Heart left ventricle (tissue), 16 donors: Measurements from ENCODE around the gene STK25. TPM values are rescaled to one million over a fixed set of nuclear protein-coding genes. Genes with fewer than 3 reads are reported as not detected.

ENCODE experiments used
- ATAC-seq, 4 donors: fragments of 200-7000 bp; cut with Tn5 transposase; one replicate each; pipeline ENCODE4 v1.9.1; 2020 to 2022; ENCODE audit warnings: moderate library complexity in 4 of 4, mild to moderate bottlenecking in 3 of 4, moderate number of reproducible peaks in 1 of 4
- DNase-seq, 5 donors: peaks; one replicate each; pipeline ENCODE4 v3.0.0-alpha.2; 2020
- H3K27ac ChIP-seq, 12 donors: fragments of 200-600 bp; sonication (generic) in 4 of 12; one replicate each; pipeline versions ENCODE4 v1.5.0 to v1.8.0; 2016 to 2022; ENCODE audit warnings: mild to moderate bottlenecking in 2 of 12
- H3K27me3 ChIP-seq, 9 donors: fragments of 200-600 bp; sonication (generic) in 2 of 9; one replicate each; pipeline versions ENCODE4 v1.5.1 to v1.8.0; 2016 to 2022; ENCODE audit warnings: mild to moderate bottlenecking in 3 of 9
- H3K36me3 ChIP-seq, 9 donors: fragments of 200-600 bp; sonication (generic) in 2 of 9; one replicate each; pipeline versions ENCODE4 v1.5.0 to v1.8.0; 2018 to 2022; ENCODE audit warnings: mild to moderate bottlenecking in 2 of 9
- H3K4me1 ChIP-seq, 12 donors: fragments of 200-600 bp; sonication (generic) in 4 of 12; one replicate each; pipeline versions ENCODE4 v1.5.0 to v1.8.0; 2016 to 2022; ENCODE audit warnings: mild to moderate bottlenecking in 3 of 12
- H3K4me3 ChIP-seq, 12 donors: fragments of 200-600 bp; sonication (generic) in 4 of 12; one replicate each; pipeline versions ENCODE4 v1.5.0 to v1.8.0; 2017 to 2022; ENCODE audit warnings: mild to moderate bottlenecking in 9 of 12, moderate library complexity in 4 of 12
- H3K9me3 ChIP-seq, 12 donors: fragments of 200-600 bp; sonication (generic) in 4 of 12; one replicate each; pipeline versions ENCODE4 v1.5.0 to v1.8.0; 2016 to 2022; ENCODE audit warnings: mild to moderate bottlenecking in 1 of 12
- POLR2A ChIP-seq, 2 donors: fragments of 450-650 bp; IDR thresholded peaks; one replicate each; pipeline ENCODE4 v1.6.1; 2017; ENCODE audit warnings: antibody characterized with exemption in 2 of 2, mild to moderate bottlenecking in 2 of 2, moderate library complexity in 2 of 2
- WGBS, 4 donors: extraction: QIAGEN DNeasy Blood & Tissue Kit in 2 of 4; methylation state at CpG; one replicate each; pipeline versions ENCODE4 v1.1.5 to v1.1.7; 2013 to 2018; 5-methylcytosine and 5-hydroxymethylcytosine counted together
- intact Hi-C, 10 donors: fragments of 100-400 bp; cut with DNase I; formaldehyde crosslinking; loops; one replicate each; pipeline versions ENCODE4 v1.11.1 to v1.14.2; 2022
- polyA plus RNA-seq, 2 donors: library from polyadenylated mRNA; stranded (reverse); fragments of 200-250 nt; gene quantifications; one replicate each; pipeline ENCODE4 v1.2.3, GENCODE V29; 2013
- total RNA-seq, 9 donors: library from RNA; depleted of rRNA in 2 of 9; stranded (reverse); fragments of >200 nt in 2 of 9; fragmentation: NEBNext Ultra II Directional in 3 of 9; extraction: Animal tissue kit (Norgen Biotek cat#: 25700) in 3 of 9; gene quantifications; one replicate each; pipeline versions ENCODE4 v1.1.0 to v1.2.4, GENCODE V29; 2016 to 2023
- TF ChIP-seq, protein P1 (sequence below), 12 donors: fragments of 200-600 bp; sonication (generic) in 4 of 12; IDR thresholded peaks; one replicate each; pipeline versions ENCODE4 v1.5.0 to v1.8.0; 2018 to 2022; ENCODE audit warnings: antibody characterized with exemption in 12 of 12, mild to moderate bottlenecking in 5 of 12
- donor health status: ischemic (EF 13 %, LVEDD 7.1; RV severe dilation, severe dysfunction).
- donor health status: healthy with polysubstance abuse.
- donor health status: DM: no; HTN: yes; CAD: no.
- donor health status: DM: no; HTN: no; CAD: no.
- donor health status: ischemic (EF 25% LVEDD 6.9; RV normal size, moderate dysfunction).
- donor health status: ischemic (EF 25% LVEDD 5.7; RV mildly dilated, moderate dysfunction).
- donor health status: healthy.
- donor health status: DM: yes; HTN: yes; CAD: no.
- donor health status: ischemic (EF 35%, LVEDD 5.7; RV mildly dilated, moderate dysfunction).
- donor health status: nonischemic (EF 11% LVEDD 7.7; RV severe dilation, severe dysfunction).
- donor health status: DM: yes; HTN: yes; CAD: no.
- donor health status: PGD.
- donor health status: ischemic (EF 29% LVEDD 5.4; RV normal size, mild dysfunction).
- donor health status: nonischemic (EF 23%, LVEDD 6.1; RV moderate dilation, normal function).

STK25 gene
- total and polyA plus RNA-seq, 11 donors: 76.8 to 186 (median 94.8) TPM

GRCh38 chr2:241519669-241520068 is 11.3 kb upstream of the STK25 start:
- 79 to 82% (median 81%) methylated on average over 11 of the region's 11 CpGs for WGBS, 4 donors
- no peak overlapping the region for H3K27ac ChIP-seq
- H3K36me3 ChIP-seq: no peaks in the 10 kb centered on the region
- no peak overlapping the region for H3K4me3 ChIP-seq
- TF ChIP-seq POLR2A (IDR thresholded peaks at IDR 0.05): no peak
- TF ChIP-seq, protein P1, sequence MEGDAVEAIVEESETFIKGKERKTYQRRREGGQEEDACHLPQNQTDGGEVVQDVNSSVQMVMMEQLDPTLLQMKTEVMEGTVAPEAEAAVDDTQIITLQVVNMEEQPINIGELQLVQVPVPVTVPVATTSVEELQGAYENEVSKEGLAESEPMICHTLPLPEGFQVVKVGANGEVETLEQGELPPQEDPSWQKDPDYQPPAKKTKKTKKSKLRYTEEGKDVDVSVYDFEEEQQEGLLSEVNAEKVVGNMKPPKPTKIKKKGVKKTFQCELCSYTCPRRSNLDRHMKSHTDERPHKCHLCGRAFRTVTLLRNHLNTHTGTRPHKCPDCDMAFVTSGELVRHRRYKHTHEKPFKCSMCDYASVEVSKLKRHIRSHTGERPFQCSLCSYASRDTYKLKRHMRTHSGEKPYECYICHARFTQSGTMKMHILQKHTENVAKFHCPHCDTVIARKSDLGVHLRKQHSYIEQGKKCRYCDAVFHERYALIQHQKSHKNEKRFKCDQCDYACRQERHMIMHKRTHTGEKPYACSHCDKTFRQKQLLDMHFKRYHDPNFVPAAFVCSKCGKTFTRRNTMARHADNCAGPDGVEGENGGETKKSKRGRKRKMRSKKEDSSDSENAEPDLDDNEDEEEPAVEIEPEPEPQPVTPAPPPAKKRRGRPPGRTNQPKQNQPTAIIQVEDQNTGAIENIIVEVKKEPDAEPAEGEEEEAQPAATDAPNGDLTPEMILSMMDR (IDR thresholded peaks at IDR 0.05): no peak
- intact Hi-C loops: no loop called here
- no peaks in the 10 kb centered on the region for H3K9me3 ChIP-seq
- H3K4me1 ChIP-seq: no peaks in the 10 kb centered on the region
- DNase-seq: no peak
- peaks cover 0 to 17% (median 0%) of the 10 kb centered on the region in 9 donors for H3K27me3 ChIP-seq
- no peak for ATAC-seq

- no peak for TF ChIP-seq POLR2A (IDR thresholded peaks at IDR 0.05)
- TF ChIP-seq, protein P1 (IDR thresholded peaks at IDR 0.05): no peak
- Histone ChIP-seq H3K27ac (no peak overlapping the region), H3K27me3 (peaks cover 0 to 14% (median 0%) of the 10 kb centered on the region in 9 donors), H3K4me1 (no peaks in the 10 kb centered on the region), H3K36me3 (no peaks in the 10 kb centered on the region), H3K4me3 (no peak overlapping the region), H3K9me3 (no peaks in the 10 kb centered on the region)
- intact Hi-C loops: no loop called here
- WGBS, 4 donors: 91 to 94% (median 93%) methylated on average over 6 of the region's 6 CpGs
- no peak for ATAC-seq
- DNase-seq: no peak
Measured at GRCh38 chr2:241517297-241517696, 8.9 kb upstream of the STK25 start.

DNA sequence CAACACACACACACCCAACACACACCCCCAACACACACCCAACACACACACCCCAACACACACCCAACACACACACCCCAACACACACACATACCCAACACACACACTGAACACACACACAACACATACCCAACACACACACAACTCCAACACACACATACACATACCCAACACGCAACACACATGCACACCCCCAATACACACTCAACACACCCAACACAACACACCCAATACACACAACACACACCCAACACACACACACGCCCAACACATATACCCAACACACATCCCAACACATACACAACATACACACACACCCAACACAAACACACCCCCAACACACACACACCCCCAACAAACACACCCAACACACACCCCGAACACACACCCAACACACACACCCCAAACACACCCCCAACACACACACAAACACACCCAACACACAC is 8.2 kb upstream of the STK25 start:
- Histone ChIP-seq H3K4me3 (no peak overlapping the region), H3K27me3 (peaks cover 0 to 14% (median 0%) of the 10 kb centered on the region in 9 donors), H3K9me3 (no peaks in the 10 kb centered on the region), H3K27ac (no peak overlapping the region), H3K36me3 (no peaks in the 10 kb centered on the region), H3K4me1 (no peaks in the 10 kb centered on the region)
- TF ChIP-seq, protein P1 (IDR thresholded peaks at IDR 0.05): no peak
- no peak for TF ChIP-seq POLR2A (IDR thresholded peaks at IDR 0.05)
- ATAC-seq (no peak), DNase-seq (no peak)
- intact Hi-C loops: no loop called here
- 96 to 98% (median 97%) methylated on average over 3 of the region's 3 CpGs for WGBS, 4 donors

DNA sequence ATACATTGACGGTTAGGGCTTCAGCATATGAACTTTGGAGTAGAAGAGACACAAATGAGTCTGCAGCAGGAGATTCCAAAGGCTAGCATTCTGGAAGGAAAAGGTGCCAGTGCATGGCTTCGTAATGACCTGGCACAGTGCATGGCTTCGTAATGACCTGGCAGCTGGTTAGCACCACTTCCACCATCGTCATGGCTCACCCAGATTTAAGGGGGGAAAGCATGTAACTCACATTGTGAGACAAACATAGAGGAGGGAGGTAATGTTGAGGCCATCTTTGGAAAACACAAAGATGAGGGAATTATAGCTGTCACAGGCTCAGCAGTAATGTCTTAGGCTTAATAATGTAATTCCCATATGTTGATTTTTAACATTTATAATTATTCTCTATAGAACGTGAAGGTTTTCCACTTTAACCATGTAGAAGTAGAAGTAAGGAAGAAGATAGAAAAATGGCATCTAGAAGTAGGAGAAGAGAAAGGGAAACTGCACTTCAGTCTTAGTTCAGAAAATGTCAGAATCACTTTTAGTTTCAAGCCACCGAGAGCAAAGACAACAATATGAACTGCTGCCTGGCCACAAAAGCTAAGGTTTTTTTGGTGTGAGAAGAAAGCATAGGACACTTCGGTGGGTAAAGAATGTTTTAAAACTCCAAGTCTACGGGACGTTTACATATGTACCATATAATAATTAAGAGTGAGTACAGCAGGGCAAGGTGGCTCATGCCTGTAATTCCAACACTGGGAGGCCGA is 6.8 kb upstream of the STK25 start:
- no peak for DNase-seq
- peaks cover 0 to 12% (median 0%) of the 10 kb centered on the region in 9 donors for H3K27me3 ChIP-seq
- no peaks in the 10 kb centered on the region for H3K36me3 ChIP-seq
- no peaks in the 10 kb centered on the region for H3K9me3 ChIP-seq
- 71 to 73% (median 72%) methylated on average over 10 of the region's 10 CpGs for WGBS, 4 donors
- H3K4me3 ChIP-seq: no peak overlapping the region
- H3K4me1 ChIP-seq: no peaks in the 10 kb centered on the region
- no peak for ATAC-seq
- H3K27ac ChIP-seq: no peak overlapping the region
- intact Hi-C loops: loop anchor here in 1 of 10 donors (5.0 kb wide), 1 partner anchor 77 kb away; no protein-coding TSS in a partner anchor
- TF ChIP-seq POLR2A (IDR thresholded peaks at IDR 0.05): no peak
